Activated CD8-positive, alpha-beta T cell treated with anti-CD3 and anti-CD28 coated beads for 36 hours (primary cell): ENCODE data around the gene ADGB. TPM values are rescaled to one million over a fixed set of nuclear protein-coding genes. Genes with fewer than 3 reads are reported as not detected.

Experiments used
- ATAC-seq: fragments of 200-7000 bp; cut with Tn5 transposase; one replicate; pipeline ENCODE4 v1.10.0; 2021; ENCODE audit warnings: mild to moderate bottlenecking, moderate library complexity
- CTCF ChIA-PET: fragments of 350-600 bp; sonication (Branson Sonifier 250); formaldehyde crosslinking; loops from one replicate; lab custom pipeline; 2021; ENCODE audit warnings: antibody characterized with exemption; lab: Charles Lee
- POLR2A ChIA-PET: fragments of 350-600 bp; sonication (Branson Sonifier 250); formaldehyde crosslinking; loops from one replicate; lab custom pipeline; 2021; ENCODE audit warnings: antibody characterized with exemption; lab: Charles Lee
- DNase-seq: peaks from one replicate; pipeline ENCODE4 v3.0.0-alpha.2; 2020
- H3K27ac Mint-ChIP-seq: one replicate; pipeline ENCODE4 v1.8.0; 2021; ENCODE audit warnings: mild to moderate bottlenecking, mixed read lengths
- H3K27me3 Mint-ChIP-seq: one replicate; pipeline ENCODE4 v1.8.0; 2021; ENCODE audit warnings: mixed read lengths
- H3K36me3 Mint-ChIP-seq: one replicate; pipeline ENCODE4 v1.8.0; 2021; ENCODE audit warnings: low read depth, mixed read lengths
- H3K4me1 Mint-ChIP-seq: one replicate; pipeline ENCODE4 v1.8.0; 2021; ENCODE audit warnings: low read depth, mixed read lengths
- H3K4me3 Mint-ChIP-seq: one replicate; pipeline ENCODE4 v1.8.0; 2021; ENCODE audit warnings: mild to moderate bottlenecking, moderate library complexity, mixed read lengths
- H3K9me3 Mint-ChIP-seq: one replicate; pipeline ENCODE4 v1.8.0; 2021; ENCODE audit warnings: mixed read lengths
- intact Hi-C: fragments of 100-400 bp; cut with micrococcal nuclease; formaldehyde crosslinking; loops from one replicate; pipeline ENCODE4 v1.10.0; 2022
- total RNA-seq, 2 experiments: library from RNA; stranded (reverse); gene quantifications; one replicate each; pipeline ENCODE4 v1.2.3, GENCODE V29; 2021
- TF ChIP-seq, protein P1 (sequence below): fragments of 200-600 bp; IDR thresholded peaks from one replicate; pipeline ENCODE4 v1.8.0; 2022; ENCODE audit warnings: antibody characterized with exemption, mild to moderate bottlenecking

The ADGB gene
- total RNA-seq, 2 experiments from 2014 or later: not detected

DNA sequence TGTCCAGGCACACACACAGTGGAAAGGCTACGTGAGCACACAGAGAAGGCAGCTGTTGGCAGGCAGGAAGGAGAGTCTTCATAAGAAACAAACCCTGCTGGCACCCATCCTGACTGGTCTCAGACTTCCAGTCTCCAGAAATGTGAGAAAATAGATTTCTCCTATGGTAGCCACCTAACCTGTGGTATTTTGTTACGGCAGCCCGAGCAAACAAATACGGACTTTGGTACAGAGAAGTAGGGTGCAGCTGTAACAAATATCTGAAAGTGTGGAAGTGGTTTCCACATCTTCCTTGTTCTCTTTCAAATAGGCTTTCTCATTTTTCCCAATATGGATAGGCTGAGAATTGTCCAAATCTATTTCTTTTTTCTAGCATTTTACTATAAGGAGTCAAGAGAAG is 94.6 kb downstream of the ADGB start:
- intact Hi-C loops: loop anchor here (10.0 kb wide), 1 partner anchor 149 kb away; the partner anchor contains the start of gene RAB32
- ChIA-PET CTCF (interaction anchor here (0.8 kb wide), 1 partner anchor 764 kb away, joined by 3 read pairs; no protein-coding TSS in a partner anchor), POLR2A (no interaction called here)
- Mint-ChIP-seq H3K9me3 (no peaks in the 10 kb centered on the region), H3K27ac (no peak overlapping the region), H3K36me3 (no peaks in the 10 kb centered on the region), H3K27me3 (peaks cover 3% of the 10 kb centered on the region), H3K4me1 (no peaks in the 10 kb centered on the region), H3K4me3 (no peak overlapping the region)
- DNase-seq: no peak
- TF ChIP-seq, protein P1, sequence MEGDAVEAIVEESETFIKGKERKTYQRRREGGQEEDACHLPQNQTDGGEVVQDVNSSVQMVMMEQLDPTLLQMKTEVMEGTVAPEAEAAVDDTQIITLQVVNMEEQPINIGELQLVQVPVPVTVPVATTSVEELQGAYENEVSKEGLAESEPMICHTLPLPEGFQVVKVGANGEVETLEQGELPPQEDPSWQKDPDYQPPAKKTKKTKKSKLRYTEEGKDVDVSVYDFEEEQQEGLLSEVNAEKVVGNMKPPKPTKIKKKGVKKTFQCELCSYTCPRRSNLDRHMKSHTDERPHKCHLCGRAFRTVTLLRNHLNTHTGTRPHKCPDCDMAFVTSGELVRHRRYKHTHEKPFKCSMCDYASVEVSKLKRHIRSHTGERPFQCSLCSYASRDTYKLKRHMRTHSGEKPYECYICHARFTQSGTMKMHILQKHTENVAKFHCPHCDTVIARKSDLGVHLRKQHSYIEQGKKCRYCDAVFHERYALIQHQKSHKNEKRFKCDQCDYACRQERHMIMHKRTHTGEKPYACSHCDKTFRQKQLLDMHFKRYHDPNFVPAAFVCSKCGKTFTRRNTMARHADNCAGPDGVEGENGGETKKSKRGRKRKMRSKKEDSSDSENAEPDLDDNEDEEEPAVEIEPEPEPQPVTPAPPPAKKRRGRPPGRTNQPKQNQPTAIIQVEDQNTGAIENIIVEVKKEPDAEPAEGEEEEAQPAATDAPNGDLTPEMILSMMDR: no peak
- ATAC-seq: no peak

DNA sequence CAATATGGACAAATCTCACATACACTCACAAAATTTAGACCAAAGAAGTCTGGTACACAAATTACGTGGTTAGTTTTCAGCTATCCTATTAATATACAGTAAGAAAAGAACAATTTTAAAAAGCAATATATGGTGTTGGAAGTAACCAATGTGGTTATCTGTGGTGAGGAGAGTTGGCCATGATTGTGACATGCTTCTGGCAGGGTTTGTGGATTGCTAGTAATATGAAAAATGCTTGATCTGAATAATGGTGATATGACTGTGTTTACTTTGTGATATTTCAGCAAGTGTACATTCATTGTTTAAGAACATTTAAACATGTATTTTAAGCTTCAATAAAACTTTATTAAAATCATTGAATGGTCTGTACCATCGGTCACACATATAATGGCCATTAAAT is 99.1 kb downstream of the ADGB start:
- ATAC-seq (no peak), DNase-seq (no peak)
- intact Hi-C loops: loop anchor here (10.0 kb wide), 1 partner anchor 153 kb away; the partner anchor contains the start of gene RAB32
- peaks cover 3% of the 10 kb centered on the region for H3K27me3 Mint-ChIP-seq
- no peaks in the 10 kb centered on the region for H3K9me3 Mint-ChIP-seq
- TF ChIP-seq, protein P1: no peak
- H3K4me3 Mint-ChIP-seq: no peak overlapping the region
- no peak overlapping the region for H3K27ac Mint-ChIP-seq
- ChIA-PET CTCF (no interaction called here), POLR2A (no interaction called here)
- H3K4me1 Mint-ChIP-seq: no peaks in the 10 kb centered on the region
- H3K36me3 Mint-ChIP-seq: no peaks in the 10 kb centered on the region

DNA sequence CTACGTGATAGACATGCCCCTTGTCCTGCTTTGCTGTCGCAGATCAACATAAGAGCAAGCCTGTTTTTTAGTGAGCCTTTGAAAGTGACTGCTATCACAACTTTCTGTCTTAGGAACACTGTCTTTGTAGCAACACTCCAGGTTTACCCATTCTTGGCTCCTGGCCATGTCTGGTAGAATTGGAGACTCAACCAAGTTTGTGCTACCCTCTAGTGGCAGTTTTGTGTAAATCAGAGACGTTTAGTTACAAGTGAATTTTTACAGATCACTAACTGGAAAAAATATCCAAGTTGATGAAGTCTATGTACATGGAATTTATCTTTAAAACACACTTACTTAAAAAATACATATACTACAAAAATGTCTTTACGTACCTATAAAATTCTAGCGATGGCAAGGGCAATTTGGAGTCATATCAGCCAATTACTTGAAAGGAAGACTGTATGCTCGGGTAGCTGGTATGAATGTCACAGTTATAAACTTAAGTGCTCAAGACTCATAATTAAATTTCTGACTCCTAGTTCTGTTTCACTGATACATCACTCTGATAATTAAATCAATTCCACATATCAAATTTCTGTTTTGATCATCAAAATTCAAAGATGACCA is 101.4 kb downstream of the ADGB start:
- peak; percentile 53 for DNase-seq
- POLR2A ChIA-PET: no interaction called here
- Mint-ChIP-seq H3K4me3 (no peak overlapping the region), H3K27ac (no peak overlapping the region), H3K9me3 (no peaks in the 10 kb centered on the region), H3K36me3 (no peaks in the 10 kb centered on the region), H3K27me3 (no peaks in the 10 kb centered on the region), H3K4me1 (no peaks in the 10 kb centered on the region)
- intact Hi-C loops: no loop called here
- CTCF ChIA-PET: interaction anchor here (0.6 to 1.6 kb wide), 8 partner anchors 9 to 771 kb away, joined by 3 to 6 read pairs (median 3); no protein-coding TSS in a partner anchor
- TF ChIP-seq, protein P1: peak; percentile 67
- ATAC-seq: peak; percentile 53

DNA sequence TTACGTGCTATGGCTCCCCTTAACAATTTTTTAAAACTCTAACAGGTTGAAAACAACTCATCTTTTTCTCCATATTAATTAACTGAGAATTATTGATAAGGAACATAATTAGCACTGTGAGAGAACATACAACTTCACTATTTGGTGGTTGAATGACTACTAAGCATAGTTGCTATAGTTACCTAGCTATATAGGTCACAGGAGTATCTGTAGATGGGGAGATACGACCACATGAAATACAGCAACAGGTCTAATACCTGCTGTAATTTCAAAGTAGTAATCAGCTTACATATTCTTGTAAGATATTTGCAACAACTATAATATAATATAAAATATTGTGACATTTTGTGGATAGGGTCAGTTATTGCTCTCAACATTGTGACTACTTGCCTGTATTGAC is 102.9 kb downstream of the ADGB start:
- no peak for ATAC-seq
- TF ChIP-seq, protein P1: no peak
- Mint-ChIP-seq H3K4me1 (no peaks in the 10 kb centered on the region), H3K36me3 (no peaks in the 10 kb centered on the region), H3K27me3 (no peaks in the 10 kb centered on the region), H3K9me3 (no peaks in the 10 kb centered on the region), H3K4me3 (no peak overlapping the region), H3K27ac (no peak overlapping the region)
- intact Hi-C loops: no loop called here
- POLR2A ChIA-PET: no interaction called here
- CTCF ChIA-PET: interaction anchor here (0.6 kb wide), 1 partner anchor 158 kb away, joined by 3 read pairs; the partner anchor contains the start of gene RAB32
- no peak for DNase-seq

DNA sequence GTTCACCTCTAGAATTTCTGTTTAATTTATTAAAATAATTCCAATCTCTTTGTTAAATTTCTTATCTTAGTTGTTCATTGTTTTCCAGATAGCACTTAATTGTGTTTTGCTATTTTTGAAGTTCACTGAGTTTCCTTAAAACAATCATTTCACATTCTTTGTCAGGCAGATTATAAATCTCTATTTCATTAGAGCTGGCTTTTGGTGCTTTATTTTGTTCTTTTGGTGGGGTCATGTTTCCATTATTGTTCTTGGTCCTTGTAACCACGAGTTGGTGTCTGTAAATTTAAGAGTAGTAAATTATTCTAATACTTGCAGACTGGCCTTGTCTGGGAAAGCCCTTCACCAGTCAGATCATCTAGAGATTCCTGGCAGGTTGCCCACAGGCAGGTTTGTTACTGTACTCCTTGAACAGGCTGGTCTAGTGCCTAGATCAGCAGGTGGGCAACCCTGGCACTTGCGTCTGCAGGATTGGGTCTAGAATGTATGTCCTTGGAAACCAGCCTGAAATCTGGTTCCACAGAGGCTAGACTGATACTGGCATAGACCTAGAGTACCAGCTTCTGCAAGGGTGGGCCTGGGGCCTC is 110.4 kb downstream of the ADGB start:
- intact Hi-C loops: no loop called here
- Mint-ChIP-seq H3K4me3 (no peak overlapping the region), H3K9me3 (no peaks in the 10 kb centered on the region), H3K27me3 (peaks cover 2% of the 10 kb centered on the region), H3K4me1 (no peaks in the 10 kb centered on the region), H3K27ac (no peak overlapping the region), H3K36me3 (no peaks in the 10 kb centered on the region)
- ChIA-PET CTCF (interaction anchor here (0.9 kb wide), 1 partner anchor 424 kb away, joined by 3 read pairs; no protein-coding TSS in a partner anchor), POLR2A (no interaction called here)
- TF ChIP-seq, protein P1: no peak
- DNase-seq: no peak
- ATAC-seq: no peak
